HCT116 (cell line): ENCODE data around the gene ATCAY. TPM values are rescaled to one million over a fixed set of nuclear protein-coding genes. Genes with fewer than 3 reads are reported as not detected.

Experiments
- ATAC-seq: fragments of 200-7000 bp; cut with Tn5 transposase; 2 replicates; pipeline ENCODE4 v1.9.1; 2020; ENCODE audit warnings: mild to moderate bottlenecking, moderate library complexity
- BruUV-seq: library from RNA; stranded (reverse); fragments of 400-500 nt; replicated peaks from 2 replicates; lab custom pipeline; 2021; lab: Mats Ljungman, UMichigan
- CTCF ChIA-PET: fragments of 300-600 bp; sonication (Branson Sonifier 250); formaldehyde crosslinking; loops from one replicate; lab custom pipeline; 2021; ENCODE audit warnings: antibody characterized with exemption; lab: Charles Lee
- POLR2A ChIA-PET: fragments of 300-600, 350-600 bp; sonication (Branson Sonifier 250); formaldehyde crosslinking; loops from one replicate; lab custom pipeline; 2021; ENCODE audit warnings: antibody characterized with exemption; lab: Charles Lee
- RAD21 ChIA-PET, 2 experiments: fragments of 300-600 bp; sonication (Branson Sonifier 250); formaldehyde crosslinking; loops; one replicate each; lab custom pipeline; 2023; ENCODE audit warnings: low total read pairs in 2 of 2; ENCODE audit not compliant: uncharacterized antibody in 2 of 2, unreplicated experiment in 2 of 2, low non-redundant PET in 1 of 2; lab: Charles Lee
- DNase-seq: peaks from one replicate; pipeline ENCODE4 v3.0.0-alpha.2; 2010; ENCODE audit warnings: low read depth, low spot score
- H2AFZ ChIP-seq: fragments of 200-600 bp; shearing (Covaris generic), sonication (generic); 2 replicates; pipeline ENCODE4 v1.6.1; 2017; ENCODE audit warnings: low read depth, mixed run types, mixed read lengths, antibody characterized with exemption, low read length; ENCODE audit not compliant: poor library complexity, severe bottlenecking
- H3K27ac ChIP-seq: 2 replicates; pipeline ENCODE4 v1.5.1; 2012; ENCODE audit warnings: low read depth, low read length
- H3K27me3 ChIP-seq: fragments of 200-600 bp; sonication (generic); 2 replicates; pipeline ENCODE4 v1.6.1; 2016; ENCODE audit warnings: mixed run types, low read length, mixed read lengths; ENCODE audit not compliant: insufficient read depth
- H3K36me3 ChIP-seq, 2 experiments: fragments of 200-500 bp in 1 of 2; fragments of 200-600 bp in 1 of 2; sonication (Bioruptor generic) in 1 of 2; sonication (generic) in 1 of 2; 2 replicates each; pipeline versions ENCODE4 v1.5.1 to v1.6.1; 2014 to 2016; ENCODE audit warnings: low read length in 2 of 2, inconsistent platforms in 1 of 2, mixed read lengths in 1 of 2, mixed run types in 1 of 2; ENCODE audit not compliant: insufficient read depth in 2 of 2, control insufficient read depth in 1 of 2
- H3K4me1 ChIP-seq, 2 experiments: fragments of 200-600 bp in 1 of 2; sonication (generic) in 1 of 2; 2 replicates each; pipeline versions ENCODE4 v1.5.1 to v1.6.1; 2012 to 2017; ENCODE audit warnings: low read length in 2 of 2, inconsistent platforms in 1 of 2, mild to moderate bottlenecking in 1 of 2, mixed read lengths in 1 of 2, mixed run types in 1 of 2, moderate library complexity in 1 of 2; ENCODE audit not compliant: insufficient read depth in 2 of 2, control insufficient read depth in 1 of 2
- H3K4me2 ChIP-seq: fragments of 200-600 bp; sonication (generic); 2 replicates; pipeline ENCODE4 v1.6.1; 2017; ENCODE audit warnings: mixed run types, low read length, mixed read lengths
- H3K4me3 ChIP-seq, 2 experiments: fragments of 200-600 bp in 1 of 2; sonication (generic) in 1 of 2; replicated peaks in 1 of 2; 2 replicates each; pipeline ENCODE4 v1.5.1; 2011 to 2016; ENCODE audit warnings: low read length in 2 of 2, control low read depth in 1 of 2, low read depth in 1 of 2, mild to moderate bottlenecking in 1 of 2, mixed read lengths in 1 of 2, mixed run types in 1 of 2
- H3K79me2 ChIP-seq: fragments of 200-600 bp; sonication (generic); 2 replicates; pipeline ENCODE4 v1.6.1; 2017; ENCODE audit warnings: mild to moderate bottlenecking, mixed run types, low read length, moderate library complexity, mixed read lengths; ENCODE audit not compliant: insufficient read depth
- H3K9ac ChIP-seq: fragments of 200-600 bp; sonication (generic); 2 replicates; pipeline ENCODE4 v1.6.1; 2016; ENCODE audit warnings: low read length, mixed read lengths
- H3K9me2 ChIP-seq: fragments of 200-600 bp; sonication (generic), shearing (Covaris generic); 2 replicates; pipeline ENCODE4 v1.6.1; 2017; ENCODE audit warnings: mixed run types, mild to moderate bottlenecking, moderate library complexity; ENCODE audit not compliant: insufficient read depth
- H3K9me3 ChIP-seq, 2 experiments: fragments of 200-500 bp in 1 of 2; fragments of 200-600 bp in 1 of 2; sonication (Bioruptor generic) in 1 of 2; sonication (generic) in 1 of 2; 2 replicates each; pipeline ENCODE4 v1.6.1; 2014 to 2017; ENCODE audit warnings: low read length in 2 of 2, mixed read lengths in 2 of 2, inconsistent platforms in 1 of 2, low read depth in 1 of 2, mild to moderate bottlenecking in 1 of 2, mixed run types in 1 of 2, moderate library complexity in 1 of 2; ENCODE audit not compliant: control insufficient read depth in 1 of 2, insufficient read depth in 1 of 2
- H4K20me1 ChIP-seq: fragments of 200-600 bp; sonication (generic), shearing (Covaris generic); 2 replicates; pipeline ENCODE4 v1.6.1; 2017; ENCODE audit warnings: mixed run types, mild to moderate bottlenecking, moderate library complexity; ENCODE audit not compliant: insufficient read depth
- ATF3 ChIP-seq: IDR thresholded peaks from 2 replicates; pipeline ENCODE4 v1.6.1; 2012
- CEBPB ChIP-seq: IDR thresholded peaks from 2 replicates; pipeline ENCODE4 v1.6.1; 2012; ENCODE audit warnings: low read depth
- CTCF ChIP-seq, 3 experiments: fragments of 200-600 bp in 1 of 3; sonication (generic) in 1 of 3; IDR thresholded peaks in 2 of 3; conservative IDR thresholded peaks in 1 of 3; 2 replicates each; pipeline ENCODE4 v1.5.1; 2012 to 2017; ENCODE audit warnings: low read depth in 2 of 3, low read length in 2 of 3, antibody characterized with exemption in 1 of 3, borderline replicate concordance in 1 of 3, control low read depth in 1 of 3, mild to moderate bottlenecking in 1 of 3, mixed read lengths in 1 of 3, mixed run types in 1 of 3, moderate library complexity in 1 of 3; ENCODE audit not compliant: insufficient read depth in 1 of 3
- EGR1 ChIP-seq: IDR thresholded peaks from 2 replicates; pipeline ENCODE4 v1.6.1; 2012; ENCODE audit warnings: low read depth
- ELF1 ChIP-seq: IDR thresholded peaks from 2 replicates; pipeline ENCODE4 v1.6.1; 2012; ENCODE audit warnings: low read depth, borderline replicate concordance
- EZH2 ChIP-seq: fragments of 200-600 bp; sonication (generic); IDR thresholded peaks from 2 replicates; pipeline ENCODE4 v1.6.1; 2017; ENCODE audit warnings: antibody characterized with exemption, mixed run types
- EZH2phosphoT487 ChIP-seq: fragments of 200-600 bp; IDR thresholded peaks from 2 replicates; pipeline ENCODE4 v1.6.1; 2018; ENCODE audit warnings: antibody characterized with exemption, borderline replicate concordance
- FOSL1 ChIP-seq: IDR thresholded peaks from 2 replicates; pipeline ENCODE4 v1.6.1; 2012; ENCODE audit warnings: low read depth
- MAX ChIP-seq: IDR thresholded peaks from 2 replicates; pipeline ENCODE4 v1.6.1; 2012
- POLR2A ChIP-seq: IDR thresholded peaks from 2 replicates; pipeline ENCODE4 v1.7.0; 2011; ENCODE audit warnings: borderline replicate concordance; ENCODE audit not compliant: insufficient read depth, insufficient read length; ENCODE audit errors: extremely low read depth
- POLR2AphosphoS5 ChIP-seq: IDR thresholded peaks from 2 replicates; pipeline ENCODE4 v1.6.1; 2011; ENCODE audit warnings: mild to moderate bottlenecking, low read depth, low read length, moderate library complexity
- RAD21 ChIP-seq: IDR thresholded peaks from 2 replicates; pipeline ENCODE4 v1.6.1; 2012; ENCODE audit warnings: low read depth, mild to moderate bottlenecking
- SIN3A ChIP-seq: IDR thresholded peaks from 2 replicates; pipeline ENCODE4 v1.6.1; 2012; ENCODE audit warnings: low read depth
- SRF ChIP-seq: IDR thresholded peaks from 2 replicates; pipeline ENCODE4 v1.6.1; 2012; ENCODE audit warnings: low read depth
- YY1 ChIP-seq: IDR thresholded peaks from 2 replicates; pipeline ENCODE4 v1.6.1; 2011; ENCODE audit warnings: low read length, low read depth, moderate library complexity, mild to moderate bottlenecking; ENCODE audit not compliant: insufficient replicate concordance; ENCODE audit errors: extremely low read depth
- ZBTB33 ChIP-seq: IDR thresholded peaks from 2 replicates; pipeline ENCODE4 v1.6.1; 2011; ENCODE audit warnings: mild to moderate bottlenecking, low read length, moderate library complexity; ENCODE audit not compliant: insufficient replicate concordance; ENCODE audit errors: extremely low read depth
- ZFX ChIP-seq: fragments of 450-650 bp; IDR thresholded peaks from 2 replicates; pipeline ENCODE4 v1.6.1; 2017
- intact Hi-C: fragments of 100-400 bp; cut with micrococcal nuclease; formaldehyde crosslinking; loops from 2 replicates; pipeline ENCODE4 v1.10.0; 2022
- total RNA-seq: library from RNA; stranded (reverse); gene quantifications from one replicate; pipeline ENCODE4 v1.2.1, GENCODE V29; 2021; ENCODE audit not compliant: unreplicated experiment

Gene ATCAY
- total RNA-seq, 1 experiment from 2014 or later = not detected

- no peak for DNase-seq
- H3K4me3 ChIP-seq = no peak overlapping the region
- H3K9me3 ChIP-seq = peaks cover 0 to 6% of the 10 kb centered on the region in 2 experiments; a peak in 1 of 4 replicates
- TF ChIP-seq YY1 (no peak), ZFX (no peak), SIN3A (no peak), EZH2phosphoT487 (no peak), EZH2 (no peak), POLR2AphosphoS5 (no peak), MAX (no peak), EGR1 (no peak), CEBPB (no peak), ZBTB33 (no peak), SRF (no peak), RAD21 (no peak), ATF3 (no peak), CTCF (IDR thresholded peaks at IDR 0.05 in 2 of 3, conservative IDR thresholded peaks at IDR 0.05 in 1 of 3; ENCODE audit: borderline replicate concordance in 1 of 3, insufficient read depth in 1 of 3, low read depth in 2 of 3, low read length in 2 of 3) (no peak), ELF1 (no peak), FOSL1 (no peak), POLR2A (no peak)
- TF ChIP-seq, all 23 proteins: peak for 0
- Histone ChIP-seq H3K9ac (no peak overlapping the region), H3K27ac (no peak overlapping the region), H3K9me2 (no peaks in the 10 kb centered on the region), H3K79me2 (no peaks in the 10 kb centered on the region), H3K27me3 (no peaks in the 10 kb centered on the region), H3K4me1 (no peaks in the 10 kb centered on the region), H2AFZ (no peak overlapping the region), H3K4me2 (no peak overlapping the region), H4K20me1 (no peaks in the 10 kb centered on the region), H3K36me3 (no peaks in the 10 kb centered on the region)
- no TSS peak for BruUV-seq
- no peak; the same call in 1 of the 2 replicates for ATAC-seq
- ChIA-PET POLR2A (no interaction called here), RAD21 (no interaction called here), CTCF (no interaction called here)
- intact Hi-C loops = no loop called here
These were observed 27.3 kb downstream of the ATCAY start for GRCh38 chr19:3907626-3908265.
